B cell (primary cell): ENCODE measurements around the gene ITPR2. TPM values are rescaled to one million over a fixed set of nuclear protein-coding genes. Genes with fewer than 3 reads are reported as not detected.

Source experiments
- ATAC-seq: fragments of 200-7000 bp; cut with Tn5 transposase; one replicate; pipeline ENCODE4 v1.10.0; 2021; ENCODE audit warnings: low read depth, mild to moderate bottlenecking, moderate number of reproducible peaks, moderate library complexity
- CTCF ChIA-PET: fragments of 350-600 bp; sonication (Branson Sonifier 250); formaldehyde crosslinking; loops from one replicate; lab custom pipeline; 2021; ENCODE audit warnings: antibody characterized with exemption, inconsistent platforms; lab: Charles Lee
- POLR2A ChIA-PET: fragments of 350-600 bp; sonication (Branson Sonifier 250); formaldehyde crosslinking; loops from one replicate; lab custom pipeline; 2021; ENCODE audit warnings: antibody characterized with exemption; lab: Charles Lee
- DNase-seq: peaks from one replicate; pipeline ENCODE4 v3.0.0; 2013
- H2AFZ ChIP-seq: 2 replicates; pipeline ENCODE4 v1.6.1; 2012; ENCODE audit warnings: mild to moderate bottlenecking, low read depth, low read length; ENCODE audit not compliant: insufficient read depth, poor library complexity, severe bottlenecking
- H3K27ac ChIP-seq, 2 donors: 1 replicate in 1 of 2; 2 replicates in 1 of 2; pipeline ENCODE4 v1.5.1; 2012 to 2013; ENCODE audit warnings: low read length in 2 of 2, mild to moderate bottlenecking in 2 of 2, moderate library complexity in 1 of 2
- H3K27me3 ChIP-seq, 4 experiments: fragments of 200-600 bp in 1 of 4; sonication (generic) in 1 of 4; replicated peaks in 1 of 4; 1 replicate in 2 of 4; 2 replicates in 2 of 4; pipeline versions ENCODE4 v1.6.1 to v1.7.0; 2013 to 2016; ENCODE audit warnings: low read length in 3 of 4, mild to moderate bottlenecking in 2 of 4, mixed read lengths in 1 of 4, moderate library complexity in 1 of 4; ENCODE audit not compliant: insufficient read depth in 4 of 4, control insufficient read depth in 3 of 4; ENCODE audit errors: control extremely low read depth in 1 of 4
- H3K36me3 ChIP-seq, 2 experiments: replicated peaks in 1 of 2; 1 replicate in 1 of 2; 2 replicates in 1 of 2; pipeline versions ENCODE4 v1.6.1 to v1.7.1; 2013; ENCODE audit warnings: low read length in 1 of 2; ENCODE audit not compliant: insufficient read depth in 2 of 2, control insufficient read depth in 1 of 2; ENCODE audit errors: control extremely low read depth in 1 of 2, extremely low read depth in 1 of 2
- H3K4me1 ChIP-seq, 2 donors: fragments of 200-600 bp in 1 of 2; sonication (generic) in 1 of 2; 1 replicate in 1 of 2; 2 replicates in 1 of 2; pipeline versions ENCODE4 v1.5.1 to v1.6.1; 2013 to 2017; ENCODE audit warnings: low read length in 2 of 2; ENCODE audit not compliant: control insufficient read depth in 2 of 2, insufficient read depth in 2 of 2
- H3K4me2 ChIP-seq: replicated peaks from 2 replicates; pipeline ENCODE3; 2012; ENCODE audit warnings: mild to moderate bottlenecking, low read depth, low read length; ENCODE audit not compliant: poor library complexity, severe bottlenecking
- H3K4me3 ChIP-seq, 5 experiments: fragments of 200-600 bp in 1 of 5; sonication (generic) in 1 of 5; 1 replicate in 3 of 5; 2 replicates in 2 of 5; pipeline versions ENCODE4 v1.5.1 to v1.7.0; 2011 to 2016; ENCODE audit warnings: low read length in 4 of 5, mild to moderate bottlenecking in 4 of 5, low read depth in 2 of 5, control low read depth in 1 of 5, moderate library complexity in 1 of 5; ENCODE audit not compliant: insufficient read depth in 1 of 5; ENCODE audit errors: control extremely low read depth in 1 of 5, extremely low read depth in 1 of 5
- H3K79me2 ChIP-seq: fragments of 200-600 bp; sonication (generic); one replicate; pipeline ENCODE4 v1.6.0; 2016; ENCODE audit warnings: low read length; ENCODE audit not compliant: control insufficient read depth, insufficient read depth
- H3K9ac ChIP-seq: fragments of 200-600 bp; sonication (generic); 2 replicates; pipeline ENCODE4 v1.6.1; 2017; ENCODE audit warnings: mild to moderate bottlenecking, low read length, moderate library complexity
- H3K9me3 ChIP-seq, 3 donors: one replicate each; pipeline versions ENCODE4 v1.6.1 to v1.7.1; 2013; ENCODE audit warnings: low read length in 2 of 3; ENCODE audit not compliant: control insufficient read depth in 2 of 3, insufficient read depth in 1 of 3; ENCODE audit errors: control extremely low read depth in 1 of 3
- H4K20me1 ChIP-seq: 2 replicates; pipeline ENCODE4 v1.6.0; 2012; ENCODE audit warnings: mild to moderate bottlenecking, low read length; ENCODE audit not compliant: insufficient read depth, control insufficient read depth, poor library complexity, severe bottlenecking
- H3K27ac Mint-ChIP-seq: one replicate; pipeline ENCODE4 v1.8.0; 2021; ENCODE audit warnings: mixed read lengths
- H3K27me3 Mint-ChIP-seq: one replicate; pipeline ENCODE4 v1.8.0; 2021; ENCODE audit warnings: mixed read lengths
- H3K4me1 Mint-ChIP-seq: one replicate; pipeline ENCODE4 v1.8.0; 2021; ENCODE audit warnings: mixed read lengths
- H3K4me3 Mint-ChIP-seq: one replicate; pipeline ENCODE4 v1.8.0; 2021; ENCODE audit warnings: mixed read lengths
- H3K9me3 Mint-ChIP-seq: one replicate; pipeline ENCODE4 v1.8.0; 2022; ENCODE audit warnings: mixed read lengths; ENCODE audit not compliant: insufficient read depth
- EZH2 ChIP-seq: IDR thresholded peaks from 2 replicates; pipeline ENCODE4 v1.6.1; 2012; ENCODE audit warnings: borderline replicate concordance, low read depth, mild to moderate bottlenecking, moderate library complexity, low read length; ENCODE audit not compliant: insufficient read depth, poor library complexity, severe bottlenecking
- WGBS: methylation state at CpG from one replicate; pipeline ENCODE4 v1.1.5; 2013; ENCODE audit warnings: missing lambda C conversion rate; ENCODE audit not compliant: insufficient coverage; 5-methylcytosine and 5-hydroxymethylcytosine counted together
- intact Hi-C: fragments of 100-400 bp; cut with micrococcal nuclease; formaldehyde crosslinking; loops from one replicate; pipeline ENCODE4 v1.10.0; 2022
- polyA plus RNA-seq: library from polyadenylated mRNA; depleted of rRNA; stranded (reverse); fragments of >200 nt; gene quantifications from 2 replicates; pipeline ENCODE4 v1.2.3, GENCODE V29; 2012
- total RNA-seq, 2 donors: library from RNA; stranded (reverse); fragments of 120-200 nt in 1 of 2; gene quantifications; 1 replicate in 1 of 2; 2 replicates in 1 of 2; pipeline versions ENCODE4 v1.2.3 to v1.2.4, GENCODE V29; 2013 to 2022
- TF ChIP-seq, protein P1 (sequence below): fragments of 200-600 bp; IDR thresholded peaks from one replicate; pipeline ENCODE4 v1.8.0; 2022; ENCODE audit warnings: antibody characterized with exemption, mild to moderate bottlenecking

The ITPR2 gene
- total and polyA plus RNA-seq, 2 donors (not counting 1 experiment from before 2014, with no cell fraction given) = 4.3 to 113 TPM

DNA sequence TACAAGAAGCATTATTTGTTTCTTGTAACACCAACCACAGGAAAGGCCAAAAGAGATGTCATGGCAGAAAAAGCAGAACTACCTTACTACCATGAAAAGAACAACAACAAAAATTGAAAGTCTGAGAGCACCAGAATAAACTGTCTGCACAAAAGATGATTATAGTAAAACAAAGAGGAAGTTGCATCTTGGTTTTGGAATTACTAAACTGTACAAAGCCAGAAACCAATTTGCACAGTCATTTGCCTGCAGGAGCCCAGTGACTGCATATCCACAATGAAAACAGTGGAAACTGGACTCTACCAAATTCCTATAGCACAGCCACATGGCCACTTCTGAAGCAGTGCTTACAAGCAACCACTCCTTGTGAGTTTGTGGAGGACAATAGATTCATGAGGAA, 361.4 kb downstream of the ITPR2 start:
- Mint-ChIP-seq H3K4me1 (peaks cover 47% of the 10 kb centered on the region), H3K27ac (peak overlapping the region; percentile 78), H3K4me3 (peak overlapping the region; percentile 36), H3K9me3 (no peaks in the 10 kb centered on the region), H3K27me3 (no peaks in the 10 kb centered on the region)
- peak overlapping the region; percentile 59 for H3K4me2 ChIP-seq
- peaks cover 17% of the 10 kb centered on the region for H4K20me1 ChIP-seq
- no peaks in the 10 kb centered on the region for H3K9me3 ChIP-seq
- no peak overlapping the region for H3K9ac ChIP-seq
- H3K27ac ChIP-seq = peak overlapping the region; percentile 39 to 63
- ChIA-PET CTCF (no interaction called here), POLR2A (no interaction called here)
- H2AFZ ChIP-seq = no peak overlapping the region
- peaks cover 0 to 11% of the 10 kb centered on the region in 2 experiments for H3K36me3 ChIP-seq
- peak; percentile 70 for ATAC-seq
- peak; percentile 69 for DNase-seq
- intact Hi-C loops = loop anchor here (1.0 to 2.0 kb wide), 5 partner anchors 37 to 349 kb away; no protein-coding TSS in a partner anchor
- no peaks in the 10 kb centered on the region for H3K79me2 ChIP-seq
- TF ChIP-seq, protein P1, sequence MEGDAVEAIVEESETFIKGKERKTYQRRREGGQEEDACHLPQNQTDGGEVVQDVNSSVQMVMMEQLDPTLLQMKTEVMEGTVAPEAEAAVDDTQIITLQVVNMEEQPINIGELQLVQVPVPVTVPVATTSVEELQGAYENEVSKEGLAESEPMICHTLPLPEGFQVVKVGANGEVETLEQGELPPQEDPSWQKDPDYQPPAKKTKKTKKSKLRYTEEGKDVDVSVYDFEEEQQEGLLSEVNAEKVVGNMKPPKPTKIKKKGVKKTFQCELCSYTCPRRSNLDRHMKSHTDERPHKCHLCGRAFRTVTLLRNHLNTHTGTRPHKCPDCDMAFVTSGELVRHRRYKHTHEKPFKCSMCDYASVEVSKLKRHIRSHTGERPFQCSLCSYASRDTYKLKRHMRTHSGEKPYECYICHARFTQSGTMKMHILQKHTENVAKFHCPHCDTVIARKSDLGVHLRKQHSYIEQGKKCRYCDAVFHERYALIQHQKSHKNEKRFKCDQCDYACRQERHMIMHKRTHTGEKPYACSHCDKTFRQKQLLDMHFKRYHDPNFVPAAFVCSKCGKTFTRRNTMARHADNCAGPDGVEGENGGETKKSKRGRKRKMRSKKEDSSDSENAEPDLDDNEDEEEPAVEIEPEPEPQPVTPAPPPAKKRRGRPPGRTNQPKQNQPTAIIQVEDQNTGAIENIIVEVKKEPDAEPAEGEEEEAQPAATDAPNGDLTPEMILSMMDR = no peak
- no peak for TF ChIP-seq EZH2
- H3K27me3 ChIP-seq = no peaks in the 10 kb centered on the region
- H3K4me1 ChIP-seq = peaks cover 30 to 38% of the 10 kb centered on the region in 2 donors
- peak overlapping the region in 1 of 5 experiments; percentile 8 for H3K4me3 ChIP-seq

DNA sequence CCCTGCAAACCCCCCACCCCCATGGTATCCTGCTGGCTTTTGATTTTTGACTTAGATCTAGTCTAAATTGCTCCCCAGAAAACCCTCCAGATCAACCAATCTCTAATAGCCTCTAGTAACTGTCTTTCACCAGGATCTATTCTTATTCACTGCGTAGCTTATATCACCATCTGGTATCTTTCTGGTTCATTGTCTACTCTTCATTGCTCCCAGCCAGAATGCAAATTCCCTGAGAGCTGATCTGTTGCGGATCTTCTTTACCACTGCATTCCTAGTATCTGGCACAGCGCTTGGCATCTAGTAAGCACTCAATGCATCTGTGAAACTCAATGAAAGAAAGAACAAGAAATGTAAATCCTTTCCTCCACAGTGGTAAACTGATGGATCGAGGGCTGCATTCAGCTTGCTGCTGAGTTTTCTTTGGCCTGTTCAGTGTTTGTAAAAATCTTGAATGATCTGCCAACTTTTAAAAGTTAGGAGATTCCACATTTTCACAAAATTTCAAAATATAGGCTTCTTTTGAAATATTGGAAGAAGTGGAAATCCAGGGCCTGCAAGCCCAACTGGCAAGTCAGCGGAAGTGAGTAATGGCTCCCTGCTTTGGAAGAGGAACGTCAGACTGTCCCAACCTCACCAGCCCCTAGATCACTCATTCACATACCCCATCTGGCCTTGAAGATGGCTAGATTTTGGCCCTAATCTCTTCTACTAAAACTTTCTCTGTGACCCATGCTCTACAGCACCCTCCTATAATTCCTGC, 363.4 kb downstream of the ITPR2 start:
- H3K9me3 ChIP-seq = no peaks in the 10 kb centered on the region
- WGBS = 100% methylated on average over 3 of the region's 6 CpGs
- no peak overlapping the region for H3K4me3 ChIP-seq
- no peak overlapping the region for H2AFZ ChIP-seq
- H3K4me1 ChIP-seq = peaks cover 35 to 38% of the 10 kb centered on the region in 2 donors
- no peak overlapping the region for H3K4me2 ChIP-seq
- no peak overlapping the region for H3K4me3 Mint-ChIP-seq
- TF ChIP-seq, protein P1 = no peak
- no peak for TF ChIP-seq EZH2
- ChIA-PET CTCF (no interaction called here), POLR2A (no interaction called here)
- H3K36me3 ChIP-seq = no peaks in the 10 kb centered on the region
- peak overlapping the region; percentile 59 for H3K27ac Mint-ChIP-seq
- no peak for ATAC-seq
- no peak overlapping the region for H3K27ac ChIP-seq
- no peaks in the 10 kb centered on the region for H3K79me2 ChIP-seq
- H3K9me3 Mint-ChIP-seq = no peaks in the 10 kb centered on the region
- H3K27me3 ChIP-seq = no peaks in the 10 kb centered on the region
- peaks cover 53% of the 10 kb centered on the region for H3K4me1 Mint-ChIP-seq
- H3K27me3 Mint-ChIP-seq = no peaks in the 10 kb centered on the region
- no peak for DNase-seq
- peaks cover 17% of the 10 kb centered on the region for H4K20me1 ChIP-seq
- H3K9ac ChIP-seq = no peak overlapping the region
- intact Hi-C loops = loop anchor here (2.0 kb wide), 3 partner anchors 35 to 347 kb away; no protein-coding TSS in a partner anchor
